ENCODE measurements around the gene C8B. TPM values are rescaled to one million over a fixed set of nuclear protein-coding genes. Genes with fewer than 3 reads are reported as not detected.
A peak's percentile ranks its signal among the peaks of the same experiment; 100 is the strongest.

The C8B gene
- total RNA-seq, 1 experiment from 2014 or later = not detected

- H3K9me3 Mint-ChIP-seq = no peaks in the 10 kb centered on the region
Measured at GRCh38 chr1:56992318-56993125, 26.7 kb upstream of the C8B start.

More at GRCh38 chr1:56992318-56993125, 26.7 kb upstream of the C8B start:
- no peak overlapping the region for H4K91ac ChIP-seq (ENCODE audit: insufficient read length, low read depth, low read length)
- H3T11ph ChIP-seq (ENCODE audit: low read length) = no peak overlapping the region
- no peaks in the 10 kb centered on the region for H3K36me3 Mint-ChIP-seq (ENCODE audit: insufficient read depth in 1 of 3, low read depth in 3 of 3)
- H2AK5ac ChIP-seq (ENCODE audit: insufficient read length, low read length) = no peak overlapping the region
- H3K23me2 ChIP-seq (ENCODE audit: insufficient read length, low read depth, low read length, poor library complexity, severe bottlenecking) = no peaks in the 10 kb centered on the region
- no peak overlapping the region for H3K4ac ChIP-seq (ENCODE audit: low read depth, low read length)
- H3K23ac ChIP-seq (ENCODE audit: insufficient read length, low read depth, low read length) = no peak overlapping the region
- H4K5ac ChIP-seq (ENCODE audit: insufficient read length, low read depth, low read length) = no peak overlapping the region
- H3K4me1 ChIP-seq (ENCODE audit: insufficient read depth, low read length) = no peaks in the 10 kb centered on the region
- H3K4me3 Mint-ChIP-seq = no peak overlapping the region
- H3K27me3 ChIP-seq (ENCODE audit: insufficient read depth, low read length) = no peaks in the 10 kb centered on the region
- H3K4me2 ChIP-seq (ENCODE audit: insufficient read depth, insufficient read length, low read length) = no peak overlapping the region
- no peak overlapping the region for H2BK12ac ChIP-seq (ENCODE audit: insufficient read length, low read depth, low read length)
- H3K27me3 Mint-ChIP-seq (ENCODE audit: low read depth) = no peaks in the 10 kb centered on the region
- H3K79me1 ChIP-seq (ENCODE audit: insufficient read depth, low read depth, low read length, poor library complexity, severe bottlenecking) = no peaks in the 10 kb centered on the region
- H3K18ac ChIP-seq (ENCODE audit: insufficient read length, low read depth, low read length) = no peak overlapping the region
- no peak overlapping the region for H2BK20ac ChIP-seq (ENCODE audit: low read depth, low read length, poor library complexity, severe bottlenecking)
- H3K27ac ChIP-seq (ENCODE audit: insufficient read length, low read depth, low read length) = no peak overlapping the region
- H2BK15ac ChIP-seq (ENCODE audit: low read depth, low read length) = no peak overlapping the region
- no peak overlapping the region for H2BK5ac ChIP-seq (ENCODE audit: insufficient read length, low read length)
- no peak overlapping the region for H4K8ac ChIP-seq (replicated peaks; ENCODE audit: insufficient read length, low read depth, low read length)
- H3K79me2 ChIP-seq (ENCODE audit: insufficient read depth, low read length) = no peaks in the 10 kb centered on the region
- DNase-seq = no peak
- H3K9ac ChIP-seq (ENCODE audit: extremely low read depth, insufficient read length, low read length) = no peak overlapping the region
- peak overlapping the region in 2 of 3 experiments; percentile 13 to 32; a peak in 2 of 7 replicates for H3K27ac Mint-ChIP-seq
- no peak for TF ChIP-seq CTCF (conservative IDR thresholded peaks at IDR 0.05)
- H3K56ac ChIP-seq (ENCODE audit: insufficient read length, low read depth, low read length) = no peak overlapping the region
- no CpG with 5 or more reads among the region's 15 CpGs for WGBS (ENCODE audit: extremely low coverage, insufficient read length, low lambda C conversion rate)
- H3K4me1 Mint-ChIP-seq = peaks cover 11 to 18% of the 10 kb centered on the region in 2 experiments
- no peak overlapping the region for H2BK120ac ChIP-seq (ENCODE audit: low read depth, low read length, poor library complexity, severe bottlenecking)
- no peak overlapping the region for H3K14ac ChIP-seq (ENCODE audit: insufficient read depth, low read length)
- H4K20me1 ChIP-seq (ENCODE audit: control insufficient read depth, insufficient read depth, insufficient read length) = no peaks in the 10 kb centered on the region
- no peak overlapping the region for H2AFZ ChIP-seq (ENCODE audit: low read length)
- no peaks in the 10 kb centered on the region for H3K9me3 ChIP-seq (ENCODE audit: control insufficient read depth, low read depth, low read length)

All from H9 (cell line).